Inflammatory macrophage (primary cell): ENCODE results near the gene DFFA.
"Not testable (repeated sequence)": the region's sequence is repeated elsewhere in the genome, so short reads cannot be mapped to it uniquely, and the experiment has no call there.

Source experiments
- DNase-seq, 2 donors: peaks; one replicate each; pipeline ENCODE4 v3.0.0-alpha.2; 2020 to 2022

Gene DFFA

DNA sequence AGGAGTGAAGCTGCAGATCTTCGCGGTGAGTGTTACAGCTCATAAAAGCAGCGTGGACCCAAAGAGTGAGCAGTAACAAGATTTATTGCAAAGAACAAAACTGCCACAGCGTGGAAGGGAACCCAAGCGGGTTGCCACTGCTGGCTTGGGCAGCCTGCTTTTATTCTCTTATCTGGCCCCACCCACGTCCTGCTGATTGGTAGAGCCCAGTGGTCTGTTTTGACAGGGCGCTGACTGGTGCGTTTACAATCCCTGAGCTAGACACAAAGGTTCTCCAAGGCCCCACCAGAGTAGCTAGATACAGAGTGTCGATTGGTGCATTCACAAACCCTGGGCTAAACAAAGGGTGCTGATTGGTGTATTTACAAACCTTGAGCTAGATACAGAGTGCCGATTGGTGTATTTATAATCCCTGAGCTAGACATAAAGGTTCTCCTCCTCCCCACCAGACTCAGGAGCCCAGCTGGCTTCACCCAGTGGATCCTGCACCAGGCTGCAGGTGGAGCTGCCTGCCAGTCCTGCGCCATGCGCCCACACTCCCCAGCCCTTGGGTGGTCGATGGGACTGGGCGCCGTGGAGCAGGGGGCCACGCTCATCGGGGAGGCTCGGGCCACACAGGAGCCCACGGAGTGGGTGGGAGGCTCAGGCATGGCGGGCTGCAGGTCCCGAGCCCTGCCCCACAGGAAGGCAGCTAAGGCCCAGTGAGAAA lies 46.3 kb downstream of the DFFA start:
- DNase-seq = not testable (repeated sequence)

DNA sequence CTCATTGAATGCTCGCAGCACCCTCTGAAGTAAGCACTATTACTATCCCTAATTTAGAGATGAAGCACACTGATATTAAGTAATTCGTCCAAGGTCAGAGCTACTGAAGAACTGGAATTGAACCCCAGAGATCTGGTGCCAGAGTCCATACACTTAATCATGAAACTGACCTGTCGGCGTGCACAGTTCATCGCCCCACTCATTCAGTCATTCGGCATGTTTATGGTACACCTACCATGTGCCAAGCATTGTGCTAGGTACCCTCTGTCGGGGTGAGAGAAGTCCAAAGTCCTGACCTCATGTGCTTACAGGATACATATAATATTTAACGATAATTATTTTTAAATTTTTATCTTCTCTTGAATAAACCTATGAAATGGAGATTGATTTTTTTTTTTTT lies 47.7 kb downstream of the DFFA start:
- DNase-seq = no peak

DNA sequence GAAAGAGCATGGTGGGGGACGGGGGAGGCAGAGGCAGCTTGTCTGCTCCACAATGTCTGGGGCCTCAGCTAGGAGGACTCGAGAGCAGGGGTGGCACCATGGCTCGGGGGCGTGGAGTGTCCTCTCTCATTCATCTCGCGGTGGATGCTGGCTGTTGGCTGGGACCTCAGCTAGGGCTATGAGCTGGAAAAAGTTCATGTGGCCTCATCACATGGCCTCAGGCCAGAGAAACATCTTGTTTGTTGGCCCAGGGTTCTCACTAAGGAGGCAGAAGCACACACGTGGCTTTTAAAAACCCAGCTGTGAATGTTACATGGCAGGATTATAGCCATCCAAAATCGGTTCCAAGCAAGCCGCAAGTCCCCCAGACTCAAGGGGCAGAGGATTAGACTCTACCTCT lies 48.3 kb downstream of the DFFA start:
- no peak for DNase-seq

DNA sequence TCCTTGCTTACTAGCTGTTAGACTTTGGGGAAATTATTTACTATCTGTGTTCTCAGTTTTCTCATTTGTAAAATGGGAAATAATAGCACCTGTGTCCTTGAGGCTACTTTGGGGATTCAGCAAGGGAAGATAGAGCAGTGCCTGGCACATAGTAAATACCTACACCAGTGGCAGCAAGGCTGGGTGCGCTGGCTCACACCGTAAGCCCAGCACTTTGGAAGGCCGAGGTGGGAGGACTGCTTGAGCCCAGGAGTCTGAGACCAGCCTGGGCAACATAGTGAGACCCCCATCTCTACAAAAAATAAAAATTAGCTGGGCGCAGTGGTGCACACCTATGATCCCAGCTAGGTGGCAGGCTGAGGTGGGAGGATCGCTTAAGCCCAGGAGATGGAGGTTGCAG lies 50.7 kb downstream of the DFFA start:
- no peak for DNase-seq

DNA sequence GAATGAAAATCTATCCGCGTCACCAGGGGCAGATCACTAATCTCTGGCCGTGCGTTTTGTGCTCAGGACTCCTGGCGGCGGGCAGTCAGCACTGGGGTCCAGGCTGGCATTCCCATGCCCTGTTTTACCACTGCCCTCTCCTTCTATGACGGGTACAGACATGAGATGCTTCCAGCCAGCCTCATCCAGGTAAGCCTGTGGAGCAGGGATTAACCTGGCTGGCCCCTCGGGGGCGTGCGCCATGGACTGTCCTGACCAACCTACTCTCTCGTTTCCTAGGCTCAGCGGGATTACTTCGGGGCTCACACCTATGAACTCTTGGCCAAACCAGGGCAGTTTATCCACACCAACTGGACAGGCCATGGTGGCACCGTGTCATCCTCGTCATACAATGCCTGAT lies 53.0 kb downstream of the DFFA start:
- no peak for DNase-seq

DNA sequence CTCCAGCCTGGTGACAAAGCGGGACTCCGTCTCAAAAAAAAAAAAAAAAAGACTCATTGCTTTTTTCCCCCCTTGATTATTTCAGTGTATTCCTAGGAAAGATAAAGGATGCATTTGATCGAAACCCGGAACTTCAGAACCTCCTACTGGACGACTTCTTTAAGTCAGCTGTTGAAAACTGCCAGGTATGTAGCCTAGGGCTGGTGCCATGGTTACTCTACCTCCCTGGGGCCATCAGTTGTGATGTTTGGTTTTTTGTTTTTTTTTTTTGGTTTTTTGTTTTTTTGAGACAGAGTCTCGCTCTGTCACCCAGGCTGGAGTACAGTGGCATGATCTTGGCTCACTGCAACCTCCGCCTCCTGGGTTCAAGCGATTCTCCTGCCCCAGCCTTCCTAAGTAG lies 53.6 kb downstream of the DFFA start:
- not testable (repeated sequence) for DNase-seq

DNA sequence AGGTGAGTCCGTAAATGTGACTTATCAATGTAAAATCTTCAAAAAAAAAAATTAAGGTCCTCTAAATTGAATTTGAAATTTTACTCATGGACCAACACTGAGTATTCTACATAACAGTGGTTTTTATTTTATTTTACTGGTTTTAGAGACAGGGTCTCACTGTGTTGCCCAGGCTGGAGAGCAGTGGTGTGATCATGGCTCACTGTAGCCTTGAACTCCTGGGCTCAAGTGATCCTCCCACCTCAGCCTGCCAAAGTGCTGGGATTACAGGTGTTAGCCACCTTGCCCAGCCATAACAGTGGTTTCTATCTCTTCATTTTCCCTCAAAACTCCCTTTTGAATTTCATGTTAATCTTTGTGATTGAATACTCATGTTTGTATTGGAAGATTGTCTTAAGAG lies 56.4 kb downstream of the DFFA start:
- not testable (repeated sequence) for DNase-seq

DNA sequence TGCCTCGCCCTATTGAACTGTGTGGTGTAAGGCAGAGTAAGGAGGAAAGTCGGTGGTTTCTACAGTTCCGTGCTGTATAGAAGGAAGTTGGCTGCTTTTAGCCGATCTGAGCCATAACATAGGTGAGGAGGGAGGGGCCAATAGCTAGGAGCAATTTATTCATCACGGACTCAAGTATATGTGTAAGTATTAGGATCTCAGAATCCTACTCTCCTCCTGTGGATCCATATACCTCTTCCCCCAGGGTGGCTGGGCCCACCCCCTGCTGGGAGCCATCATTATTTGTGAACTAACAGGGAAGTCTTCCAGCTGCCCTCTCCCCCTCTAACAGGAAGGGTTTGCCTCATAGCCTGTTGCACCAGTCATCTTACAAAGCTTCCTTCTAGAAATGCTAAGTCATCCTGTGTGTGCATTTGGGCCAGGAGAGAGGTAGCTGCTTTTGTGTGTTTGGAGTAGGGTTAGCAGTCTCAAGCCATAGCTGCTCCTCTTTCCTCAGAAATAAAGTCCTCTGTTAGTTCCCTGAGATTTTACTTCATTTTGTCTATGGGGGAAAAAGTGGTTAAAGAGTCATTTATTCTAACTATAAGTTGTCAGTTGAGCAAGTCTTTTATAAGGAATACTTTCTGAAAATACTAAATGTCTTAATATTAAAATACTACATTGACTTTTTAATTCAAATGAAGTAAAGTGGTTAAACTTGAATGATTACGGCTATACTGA lies 57.0 kb downstream of the DFFA start:
- DNase-seq = peak; percentile 94

DNA sequence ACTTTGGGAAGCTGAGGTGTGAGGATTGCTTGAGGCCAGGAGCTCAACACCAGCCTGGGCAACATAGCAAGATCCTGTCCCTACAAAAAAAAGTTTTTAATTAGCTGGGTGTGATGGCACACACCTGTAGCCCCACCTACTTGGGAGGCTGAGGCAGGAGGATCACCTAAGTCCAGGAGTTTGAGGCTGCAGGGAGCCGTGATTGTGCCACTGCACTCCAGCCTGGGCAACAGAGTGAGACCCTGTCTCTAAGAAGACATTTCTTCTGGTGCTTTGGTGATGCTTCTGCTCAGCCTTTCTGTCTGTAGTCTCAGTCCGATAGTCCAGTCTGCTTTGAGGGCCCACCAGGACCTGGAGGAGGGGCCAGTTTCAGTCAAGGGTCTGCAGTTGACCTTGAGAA lies 65.1 kb downstream of the DFFA start:
- no peak for DNase-seq
